Measurements from ENCODE around the gene MBP.

- TF ChIP-seq POU6F1 (CRISPR knock-in tag; IDR thresholded peaks at IDR 0.05; ENCODE audit: borderline replicate concordance, low read depth), result no peak
- no peak for TF ChIP-seq ZFP30 (CRISPR knock-in tag; IDR thresholded peaks at IDR 0.05)
- no peak for TF ChIP-seq TOX (CRISPR knock-in tag; IDR thresholded peaks at IDR 0.05; ENCODE audit: borderline replicate concordance)
- no peak for TF ChIP-seq RARB (CRISPR knock-in tag; IDR thresholded peaks at IDR 0.05)
- TF ChIP-seq TCF4 (CRISPR knock-in tag; IDR thresholded peaks at IDR 0.05; ENCODE audit: borderline replicate concordance), result no peak
- no peak for TF ChIP-seq ZNF70 (CRISPR knock-in tag; IDR thresholded peaks at IDR 0.05)
- no peak for TF ChIP-seq PPARA (CRISPR knock-in tag; IDR thresholded peaks at IDR 0.05; ENCODE audit: borderline replicate concordance)
- no peak for TF ChIP-seq PATZ1 (CRISPR knock-in tag; IDR thresholded peaks at IDR 0.05; ENCODE audit: borderline replicate concordance)
Measured at GRCh38 chr18:77124452-77124922, 8.1 kb downstream of the MBP start.

Measured in SK-N-SH treated with all-trans-retinoic acid at 6 μM for 48 hours (cell line).